SK-N-SH (cell line): ENCODE data around the gene MSANTD7. TPM values are rescaled to one million over a fixed set of nuclear protein-coding genes. Genes with fewer than 3 reads are reported as not detected.

Experiments
- CTCF ChIA-PET: fragments of 300-600, 350-600 bp; formaldehyde crosslinking; extraction: SDS; loops from one replicate; lab custom pipeline; 2021; lab: Yijun Ruan, JAX
- POLR2A ChIA-PET: fragments of 350-600 bp; sonication (Branson Sonifier 250); formaldehyde crosslinking; extraction: SDS; loops from one replicate; lab custom pipeline; 2020; ENCODE audit warnings: antibody characterized with exemption, inconsistent platforms; lab: Yijun Ruan, JAX
- DNase-seq: peaks from one replicate; pipeline ENCODE4 v3.0.0; 2012
- H2AFZ ChIP-seq: fragments of 200-600 bp; sonication (generic); 2 replicates; pipeline ENCODE4 v1.8.1; 2016; ENCODE audit warnings: antibody characterized with exemption, mild to moderate bottlenecking, low read depth
- H3F3A ChIP-seq: fragments of 200-600 bp; sonication (generic); replicated peaks from 2 replicates; pipeline ENCODE3; 2016; ENCODE audit warnings: antibody characterized with exemption, mild to moderate bottlenecking; ENCODE audit not compliant: insufficient read depth
- H3K27ac ChIP-seq, 2 experiments: fragments of 200-500 bp in 1 of 2; fragments of 200-600 bp in 1 of 2; sonication (Bioruptor generic) in 1 of 2; sonication (generic), shearing (Covaris generic) in 1 of 2; 2 replicates each; pipeline versions ENCODE4 v1.5.1 to v1.6.1; 2014 to 2016; ENCODE audit warnings: low read depth in 2 of 2, inconsistent platforms in 1 of 2, low read length in 1 of 2, mild to moderate bottlenecking in 1 of 2, mixed read lengths in 1 of 2
- H3K27me3 ChIP-seq: fragments of 200-600 bp; sonication (generic), shearing (Covaris generic); 2 replicates; pipeline ENCODE4 v1.6.1; 2016; ENCODE audit warnings: mixed run types; ENCODE audit not compliant: insufficient read depth
- H3K36me3 ChIP-seq, 2 experiments: fragments of 200-500 bp in 1 of 2; fragments of 200-600 bp in 1 of 2; sonication (Bioruptor generic) in 1 of 2; sonication (generic) in 1 of 2; replicated peaks in 1 of 2; 2 replicates each; pipeline versions ENCODE3 to v1.5.1; 2014 to 2016; ENCODE audit warnings: low read length in 1 of 2, mild to moderate bottlenecking in 1 of 2; ENCODE audit not compliant: insufficient read depth in 2 of 2, control insufficient read depth in 1 of 2
- H3K4me1 ChIP-seq, 2 experiments: fragments of 200-500 bp in 1 of 2; fragments of 200-600 bp in 1 of 2; sonication (Bioruptor generic) in 1 of 2; sonication (generic), shearing (Covaris generic) in 1 of 2; 2 replicates each; pipeline versions ENCODE4 v1.5.1 to v1.6.1; 2014 to 2016; ENCODE audit warnings: low read depth in 1 of 2, low read length in 1 of 2, mixed run types in 1 of 2; ENCODE audit not compliant: insufficient read depth in 2 of 2, control insufficient read depth in 1 of 2
- H3K4me2 ChIP-seq: fragments of 200-600 bp; sonication (generic), shearing (Covaris generic); 2 replicates; pipeline ENCODE4 v1.6.1; 2017; ENCODE audit warnings: mixed run types
- H3K4me3 ChIP-seq, 2 experiments: fragments of 200-500 bp in 1 of 2; fragments of 200-600 bp in 1 of 2; sonication (Bioruptor generic) in 1 of 2; sonication (generic), shearing (Covaris generic) in 1 of 2; 2 replicates each; pipeline versions ENCODE4 v1.5.1 to v1.8.1; 2014 to 2016; ENCODE audit warnings: low read depth in 2 of 2, inconsistent platforms in 1 of 2, low read length in 1 of 2, mild to moderate bottlenecking in 1 of 2, mixed read lengths in 1 of 2, moderate library complexity in 1 of 2
- H3K79me2 ChIP-seq: fragments of 200-600 bp; sonication (generic); 2 replicates; pipeline ENCODE4 v1.8.1; 2017; ENCODE audit warnings: mild to moderate bottlenecking; ENCODE audit not compliant: insufficient read depth
- H3K9ac ChIP-seq: fragments of 200-600 bp; sonication (generic); 2 replicates; pipeline ENCODE4 v1.6.1; 2017; ENCODE audit warnings: mixed run types
- H3K9me2 ChIP-seq: fragments of 200-600 bp; sonication (generic); 2 replicates; pipeline ENCODE4 v1.6.1; 2017; ENCODE audit warnings: mixed run types
- H3K9me3 ChIP-seq: fragments of 200-600 bp; sonication (generic); 2 replicates; pipeline ENCODE4 v1.6.1; 2017; ENCODE audit warnings: mixed run types, mild to moderate bottlenecking, moderate library complexity
- H4K20me1 ChIP-seq: fragments of 200-600 bp; sonication (generic); 2 replicates; pipeline ENCODE4 v1.6.1; 2017; ENCODE audit warnings: mild to moderate bottlenecking, mixed run types; ENCODE audit not compliant: insufficient read depth
- CTCF ChIP-seq: fragments of 200-600 bp; sonication (generic); IDR thresholded peaks from 2 replicates; pipeline ENCODE4 v1.6.1; 2017; ENCODE audit warnings: antibody characterized with exemption, mild to moderate bottlenecking, moderate library complexity
- ELF1 ChIP-seq: IDR thresholded peaks from 2 replicates; pipeline ENCODE4 v1.4.0; 2012
- EP300 ChIP-seq, 2 experiments: IDR thresholded peaks; 2 replicates each; pipeline versions ENCODE4 v1.4.0 to v1.6.1; 2012; ENCODE audit warnings: borderline replicate concordance in 1 of 2, low read depth in 1 of 2, low read length in 1 of 2
- FOXM1 ChIP-seq: IDR thresholded peaks from 2 replicates; pipeline ENCODE4 v1.4.0; 2012; ENCODE audit warnings: low read depth, mild to moderate bottlenecking
- IRF3 ChIP-seq: fragments of 150-350 bp; IDR thresholded peaks from 2 replicates; pipeline ENCODE4 v1.6.1; 2016; ENCODE audit warnings: mild to moderate bottlenecking, low read depth, low read length
- MEF2A ChIP-seq: IDR thresholded peaks from 2 replicates; pipeline ENCODE4 v1.4.0; 2012; ENCODE audit warnings: low read depth, borderline replicate concordance
- MXI1 ChIP-seq: IDR thresholded peaks from 2 replicates; pipeline ENCODE4 v1.6.1; 2012; ENCODE audit warnings: mild to moderate bottlenecking, low read depth, low read length, improper control_type of control experiment
- REST ChIP-seq: IDR thresholded peaks from 2 replicates; pipeline ENCODE4 v1.6.1; 2012; ENCODE audit warnings: mild to moderate bottlenecking, low read depth, low read length, moderate library complexity
- RFX5 ChIP-seq: IDR thresholded peaks from 2 replicates; pipeline ENCODE4 v1.6.1; 2012; ENCODE audit warnings: mild to moderate bottlenecking, improper control_type of control experiment, low read length
- SIN3A ChIP-seq: IDR thresholded peaks from 2 replicates; pipeline ENCODE4 v1.6.1; 2012; ENCODE audit warnings: low read depth, mild to moderate bottlenecking, low read length, moderate library complexity, borderline replicate concordance
- SMC3 ChIP-seq: IDR thresholded peaks from 2 replicates; pipeline ENCODE4 v1.6.1; 2012; ENCODE audit warnings: low read depth, low read length, improper control_type of control experiment
- TCF12 ChIP-seq: IDR thresholded peaks from 2 replicates; pipeline ENCODE4 v1.4.0; 2012
- USF1 ChIP-seq: IDR thresholded peaks from 2 replicates; pipeline ENCODE4 v1.4.0; 2012; ENCODE audit warnings: low read depth, borderline replicate concordance
- USF2 ChIP-seq: fragments of 150-350 bp; IDR thresholded peaks from 2 replicates; pipeline ENCODE4 v1.6.1; 2017; ENCODE audit warnings: antibody characterized with exemption, low read length, low read depth, borderline replicate concordance
- WGBS: methylation state at CpG from one replicate; pipeline ENCODE4 v1.1.6; 2017; ENCODE audit warnings: low lambda C conversion rate; 5-methylcytosine and 5-hydroxymethylcytosine counted together
- polyA plus RNA-seq, 3 experiments: library from polyadenylated mRNA; depleted of rRNA; stranded (reverse); fragments of >200 nt; gene quantifications; 2 replicates each; pipeline ENCODE4 v1.2.3, GENCODE V29; 2012

The MSANTD7 gene
- polyA plus RNA-seq, 1 of the 3 experiments (the other 2 are of a cell fraction): 3.2 TPM

GRCh38 chr10:14844948-14845347, 6.8 kb downstream of the MSANTD7 start:
- POLR2A ChIA-PET: no interaction called here
- Histone ChIP-seq H2AFZ (no peak overlapping the region), H3K27me3 (no peaks in the 10 kb centered on the region), H3K79me2 (peaks cover 23% of the 10 kb centered on the region), H3K9me2 (no peaks in the 10 kb centered on the region), H4K20me1 (no peaks in the 10 kb centered on the region), H3K9ac (no peak overlapping the region), H3F3A (peaks cover 5% of the 10 kb centered on the region), H3K9me3 (no peaks in the 10 kb centered on the region), H3K4me3 (no peak overlapping the region), H3K4me1 (no peaks in the 10 kb centered on the region), H3K4me2 (no peak overlapping the region), H3K36me3 (peaks cover 54 to 79% of the 10 kb centered on the region in 2 experiments), H3K27ac (no peak overlapping the region)
- CTCF ChIA-PET: interaction anchor here (1.6 to 2.2 kb wide), 2 partner anchors 12 to 308 kb away, joined by 4 to 8 read pairs; no protein-coding TSS in a partner anchor
- 97% methylated on average over 2 of the region's 2 CpGs for WGBS
- TF ChIP-seq EP300 (IDR thresholded peaks at IDR 0.05; ENCODE audit: borderline replicate concordance in 1 of 2, low read depth in 1 of 2, low read length in 1 of 2) (no peak), MEF2A (no peak), ELF1 (no peak), TCF12 (no peak), USF2 (no peak), SIN3A (no peak), SMC3 (no peak), IRF3 (no peak), CTCF (no peak), FOXM1 (no peak), RFX5 (no peak)
- no peak for DNase-seq

GRCh38 chr10:14852236-14852635, 14.1 kb downstream of the MSANTD7 start:
- 98% methylated on average over 3 of the region's 3 CpGs for WGBS

More at GRCh38 chr10:14852236-14852635, 14.1 kb downstream of the MSANTD7 start:
- no peak overlapping the region for H3K4me2 ChIP-seq
- no peak overlapping the region for H3K27ac ChIP-seq
- no peak overlapping the region for H2AFZ ChIP-seq
- H3K4me3 ChIP-seq: no peak overlapping the region
- DNase-seq: no peak
- POLR2A ChIA-PET: no interaction called here
- peaks cover 58 to 65% of the 10 kb centered on the region in 2 experiments for H3K36me3 ChIP-seq
- no peaks in the 10 kb centered on the region for H3K27me3 ChIP-seq
- no peaks in the 10 kb centered on the region for H3K9me2 ChIP-seq
- H3K9ac ChIP-seq: no peak overlapping the region
- TF ChIP-seq USF1: no peak
- TF ChIP-seq REST: no peak
- no peak for TF ChIP-seq MXI1
- TF ChIP-seq, all 33 proteins: peak for 0
- Histone ChIP-seq H4K20me1 (no peaks in the 10 kb centered on the region), H3K79me2 (no peaks in the 10 kb centered on the region), H3F3A (no peaks in the 10 kb centered on the region), H3K9me3 (no peaks in the 10 kb centered on the region), H3K4me1 (no peaks in the 10 kb centered on the region)
- CTCF ChIA-PET: interaction anchor here (0.8 to 1.1 kb wide), 2 partner anchors 14 to 315 kb away, joined by 3 to 4 read pairs; partner anchors contain the start of genes CDNF, HSPA14 and MSANTD7
